ENCODE results near the gene GCN1.
"Not testable (repeated sequence)": the region's sequence is repeated elsewhere in the genome, so short reads cannot be mapped to it uniquely, and the experiment has no call there.

The GCN1 gene

GRCh38 chr12:120214626-120215356 is 20.3 kb upstream of the GCN1 start:
- no peak for DNase-seq

GRCh38 chr12:120213758-120214157 is 19.2 kb upstream of the GCN1 start:
- DNase-seq, result no peak

- DNase-seq, result not testable (repeated sequence)
These were observed 18.7 kb upstream of the GCN1 start for GRCh38 chr12:120213182-120213581.

GRCh38 chr12:120212301-120212700 is 17.8 kb upstream of the GCN1 start:
- no peak for DNase-seq

GRCh38 chr12:120211904-120212283 is 17.4 kb upstream of the GCN1 start:
- DNase-seq, result no peak

GRCh38 chr12:120211243-120211903 is 16.9 kb upstream of the GCN1 start:
- no peak for DNase-seq

GRCh38 chr12:120209851-120210250 is 15.3 kb upstream of the GCN1 start:
- no peak for DNase-seq

GRCh38 chr12:120207227-120207626 is 12.7 kb upstream of the GCN1 start:
- no peak for DNase-seq

- not testable (repeated sequence) for DNase-seq
These were observed 12.3 kb upstream of the GCN1 start for GRCh38 chr12:120206781-120207180.

GRCh38 chr12:120206228-120206627 is 11.7 kb upstream of the GCN1 start:
- DNase-seq, result no peak

GRCh38 chr12:120204171-120204570 is 9.7 kb upstream of the GCN1 start:
- DNase-seq, result no peak

- DNase-seq, result no peak
These were observed 5.9 kb upstream of the GCN1 start for GRCh38 chr12:120200364-120200800.

- DNase-seq, result no peak
These were observed 5.2 kb upstream of the GCN1 start for GRCh38 chr12:120199595-120200306.

- DNase-seq, result no peak
These were observed 4.5 kb upstream of the GCN1 start for GRCh38 chr12:120199025-120199424.

GRCh38 chr12:120197542-120197887 is 3.0 kb upstream of the GCN1 start:
- DNase-seq, result no peak

- not testable (repeated sequence) for DNase-seq
These were observed 2.5 kb upstream of the GCN1 start for GRCh38 chr12:120196817-120197541.

- no peak for DNase-seq
These were observed 1.8 kb upstream of the GCN1 start for GRCh38 chr12:120196363-120196762.

- DNase-seq, result no peak
These were observed 335 bp downstream of the GCN1 start for GRCh38 chr12:120194226-120194533.

GRCh38 chr12:120193286-120193685 is 1.2 kb downstream of the GCN1 start:
- DNase-seq, result not testable (repeated sequence)

GRCh38 chr12:120190985-120191480 is 3.5 kb downstream of the GCN1 start:
- no peak for DNase-seq

- no peak for DNase-seq
These were observed 4.1 kb downstream of the GCN1 start for GRCh38 chr12:120190386-120190785.

GRCh38 chr12:120186654-120187053 is 7.9 kb downstream of the GCN1 start:
- DNase-seq, result no peak

- DNase-seq, result no peak
These were observed 11.3 kb downstream of the GCN1 start for GRCh38 chr12:120183211-120183631.

Measured in GOT3 (cell line).